Activated naive CD8-positive, alpha-beta T cell (primary cell): ENCODE measurements around the gene MPG.

Experiments
- H3K27ac Mint-ChIP-seq: one replicate; pipeline ENCODE4 v1.8.0; 2021; ENCODE audit warnings: mixed read lengths
- H3K27me3 Mint-ChIP-seq: one replicate; pipeline ENCODE4 v1.8.0; 2021; ENCODE audit warnings: mixed read lengths
- H3K36me3 Mint-ChIP-seq: one replicate; pipeline ENCODE4 v1.8.0; 2021; ENCODE audit warnings: mixed read lengths
- H3K4me1 Mint-ChIP-seq: one replicate; pipeline ENCODE4 v1.8.0; 2021; ENCODE audit warnings: low read depth, mixed read lengths
- H3K4me3 Mint-ChIP-seq: one replicate; pipeline ENCODE4 v1.8.0; 2021; ENCODE audit warnings: mild to moderate bottlenecking, mixed read lengths
- H3K9me3 Mint-ChIP-seq: one replicate; pipeline ENCODE4 v1.8.0; 2021; ENCODE audit warnings: low read depth, mixed read lengths

The MPG gene

GRCh38 chr16:79151-80054, 1.4 kb downstream of the MPG start:
- H3K36me3 Mint-ChIP-seq = peaks cover 2% of the 10 kb centered on the region
- H3K4me3 Mint-ChIP-seq = peak overlapping the region; percentile 90
- H3K4me1 Mint-ChIP-seq = peaks cover 33% of the 10 kb centered on the region
- H3K27ac Mint-ChIP-seq = peak overlapping the region; percentile 72
- H3K9me3 Mint-ChIP-seq = no peaks in the 10 kb centered on the region
- H3K27me3 Mint-ChIP-seq = peaks cover 2% of the 10 kb centered on the region

- Mint-ChIP-seq H3K4me3 (no peak overlapping the region), H3K27ac (no peak overlapping the region), H3K9me3 (no peaks in the 10 kb centered on the region), H3K4me1 (peaks cover 34% of the 10 kb centered on the region), H3K36me3 (peaks cover 2% of the 10 kb centered on the region), H3K27me3 (no peaks in the 10 kb centered on the region)
Observed at GRCh38 chr16:83060-83603, 5.1 kb downstream of the MPG start.

- Mint-ChIP-seq H3K27ac (peak overlapping the region; percentile 92), H3K9me3 (no peaks in the 10 kb centered on the region), H3K4me1 (peaks cover 33% of the 10 kb centered on the region), H3K27me3 (no peaks in the 10 kb centered on the region), H3K36me3 (peaks cover 2% of the 10 kb centered on the region), H3K4me3 (peak overlapping the region; percentile 49)
Observed at GRCh38 chr16:83781-84615, 6.0 kb downstream of the MPG start.

GRCh38 chr16:84718-85406, 6.8 kb downstream of the MPG start:
- H3K9me3 Mint-ChIP-seq = no peaks in the 10 kb centered on the region
- H3K27me3 Mint-ChIP-seq = no peaks in the 10 kb centered on the region
- H3K4me3 Mint-ChIP-seq = peak overlapping the region; percentile 63
- peak overlapping the region; percentile 92 for H3K27ac Mint-ChIP-seq
- peaks cover 28% of the 10 kb centered on the region for H3K4me1 Mint-ChIP-seq
- peaks cover 2% of the 10 kb centered on the region for H3K36me3 Mint-ChIP-seq

GRCh38 chr16:85407-85782, 7.4 kb downstream of the MPG start:
- Mint-ChIP-seq H3K4me3 (no peak overlapping the region), H3K27ac (peak overlapping the region; percentile 92), H3K27me3 (no peaks in the 10 kb centered on the region), H3K4me1 (peaks cover 28% of the 10 kb centered on the region), H3K36me3 (peaks cover 2% of the 10 kb centered on the region), H3K9me3 (no peaks in the 10 kb centered on the region)

GRCh38 chr16:85865-86264, 7.8 kb downstream of the MPG start:
- peak overlapping the region; percentile 54 for H3K27ac Mint-ChIP-seq
- no peak overlapping the region for H3K4me3 Mint-ChIP-seq
- peaks cover 28% of the 10 kb centered on the region for H3K4me1 Mint-ChIP-seq
- no peaks in the 10 kb centered on the region for H3K9me3 Mint-ChIP-seq
- peaks cover 2% of the 10 kb centered on the region for H3K36me3 Mint-ChIP-seq
- H3K27me3 Mint-ChIP-seq = no peaks in the 10 kb centered on the region

GRCh38 chr16:86483-86952, 8.5 kb downstream of the MPG start:
- H3K27ac Mint-ChIP-seq = no peak overlapping the region
- no peaks in the 10 kb centered on the region for H3K9me3 Mint-ChIP-seq
- H3K36me3 Mint-ChIP-seq = peaks cover 2% of the 10 kb centered on the region
- no peak overlapping the region for H3K4me3 Mint-ChIP-seq
- peaks cover 28% of the 10 kb centered on the region for H3K4me1 Mint-ChIP-seq
- H3K27me3 Mint-ChIP-seq = no peaks in the 10 kb centered on the region

- Mint-ChIP-seq H3K9me3 (no peaks in the 10 kb centered on the region), H3K4me1 (peaks cover 20% of the 10 kb centered on the region), H3K27ac (no peak overlapping the region), H3K36me3 (peaks cover 2% of the 10 kb centered on the region), H3K27me3 (no peaks in the 10 kb centered on the region), H3K4me3 (no peak overlapping the region)
Observed at GRCh38 chr16:88613-89012, 10.6 kb downstream of the MPG start.

- no peaks in the 10 kb centered on the region for H3K9me3 Mint-ChIP-seq
- no peaks in the 10 kb centered on the region for H3K27me3 Mint-ChIP-seq
- no peak overlapping the region for H3K4me3 Mint-ChIP-seq
- peaks cover 10% of the 10 kb centered on the region for H3K4me1 Mint-ChIP-seq
- no peak overlapping the region for H3K27ac Mint-ChIP-seq
- H3K36me3 Mint-ChIP-seq = no peaks in the 10 kb centered on the region
Observed at GRCh38 chr16:89391-90302, 11.6 kb downstream of the MPG start.

GRCh38 chr16:91484-91883, 13.5 kb downstream of the MPG start:
- Mint-ChIP-seq H3K9me3 (no peaks in the 10 kb centered on the region), H3K4me3 (no peak overlapping the region), H3K36me3 (no peaks in the 10 kb centered on the region), H3K27ac (no peak overlapping the region), H3K4me1 (no peaks in the 10 kb centered on the region), H3K27me3 (no peaks in the 10 kb centered on the region)

- Mint-ChIP-seq H3K27ac (no peak overlapping the region), H3K4me1 (peaks cover 2% of the 10 kb centered on the region)
Observed at GRCh38 chr16:92431-93339, 14.7 kb downstream of the MPG start.

GRCh38 chr16:94918-95265, 16.9 kb downstream of the MPG start:
- Mint-ChIP-seq H3K36me3 (no peaks in the 10 kb centered on the region), H3K27me3 (no peaks in the 10 kb centered on the region), H3K4me1 (peaks cover 2% of the 10 kb centered on the region), H3K9me3 (no peaks in the 10 kb centered on the region), H3K4me3 (no peak overlapping the region), H3K27ac (no peak overlapping the region)

More at GRCh38 chr16:92431-93339, 14.7 kb downstream of the MPG start:
- no peak overlapping the region for H3K4me3 Mint-ChIP-seq
- H3K9me3 Mint-ChIP-seq = no peaks in the 10 kb centered on the region
- H3K36me3 Mint-ChIP-seq = no peaks in the 10 kb centered on the region
- H3K27me3 Mint-ChIP-seq = no peaks in the 10 kb centered on the region

GRCh38 chr16:96935-97381, 18.9 kb downstream of the MPG start:
- Mint-ChIP-seq H3K27me3 (no peaks in the 10 kb centered on the region), H3K36me3 (no peaks in the 10 kb centered on the region), H3K9me3 (no peaks in the 10 kb centered on the region), H3K4me3 (no peak overlapping the region), H3K27ac (no peak overlapping the region), H3K4me1 (peaks cover 2% of the 10 kb centered on the region)
